Tibial nerve (tissue), 4 donors: ENCODE data around the gene ADAM10.

Experiments
- EP300 ChIP-seq, 2 donors: sonication (generic); formaldehyde crosslinking; IDR thresholded peaks; one replicate each; pipeline ENCODE4 v1.6.1; 2017; ENCODE audit warnings: antibody characterized with exemption in 2 of 2, mild to moderate bottlenecking in 1 of 2
- POLR2A ChIP-seq, 2 donors: fragments of 450-650 bp; IDR thresholded peaks; one replicate each; pipeline ENCODE4 v1.6.1; 2017; ENCODE audit warnings: antibody characterized with exemption in 2 of 2, mild to moderate bottlenecking in 2 of 2, moderate library complexity in 2 of 2
- TF ChIP-seq, protein P1 (sequence below), 5 experiments: fragments of 200-600 bp in 3 of 5; fragments of 450-650 bp in 2 of 5; sonication (generic) in 3 of 5; IDR thresholded peaks; one replicate each; pipeline ENCODE4 v1.5.1; 2016 to 2019; ENCODE audit warnings: antibody characterized with exemption in 5 of 5, mild to moderate bottlenecking in 3 of 5, moderate library complexity in 2 of 5

DNA sequence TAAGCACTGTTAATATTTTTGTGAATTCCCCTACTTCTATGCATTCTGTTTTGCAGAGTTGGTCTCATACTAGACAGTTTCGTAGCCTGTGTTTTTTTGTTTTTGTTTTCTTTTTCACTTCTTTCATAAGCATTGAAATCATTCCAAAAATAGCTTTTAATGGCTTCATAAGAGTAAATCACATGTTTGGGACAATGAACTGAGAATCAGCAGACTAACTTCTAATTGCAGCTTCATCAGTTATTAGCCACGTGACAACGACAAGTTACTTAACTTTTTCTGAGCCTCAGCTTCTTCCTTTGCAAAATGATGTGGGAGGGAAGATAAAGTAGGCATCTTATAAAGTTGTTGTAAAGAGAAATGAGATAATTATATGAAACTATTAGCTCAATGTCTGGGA lies 193.0 kb downstream of the ADAM10 start:
- TF ChIP-seq, protein P1, sequence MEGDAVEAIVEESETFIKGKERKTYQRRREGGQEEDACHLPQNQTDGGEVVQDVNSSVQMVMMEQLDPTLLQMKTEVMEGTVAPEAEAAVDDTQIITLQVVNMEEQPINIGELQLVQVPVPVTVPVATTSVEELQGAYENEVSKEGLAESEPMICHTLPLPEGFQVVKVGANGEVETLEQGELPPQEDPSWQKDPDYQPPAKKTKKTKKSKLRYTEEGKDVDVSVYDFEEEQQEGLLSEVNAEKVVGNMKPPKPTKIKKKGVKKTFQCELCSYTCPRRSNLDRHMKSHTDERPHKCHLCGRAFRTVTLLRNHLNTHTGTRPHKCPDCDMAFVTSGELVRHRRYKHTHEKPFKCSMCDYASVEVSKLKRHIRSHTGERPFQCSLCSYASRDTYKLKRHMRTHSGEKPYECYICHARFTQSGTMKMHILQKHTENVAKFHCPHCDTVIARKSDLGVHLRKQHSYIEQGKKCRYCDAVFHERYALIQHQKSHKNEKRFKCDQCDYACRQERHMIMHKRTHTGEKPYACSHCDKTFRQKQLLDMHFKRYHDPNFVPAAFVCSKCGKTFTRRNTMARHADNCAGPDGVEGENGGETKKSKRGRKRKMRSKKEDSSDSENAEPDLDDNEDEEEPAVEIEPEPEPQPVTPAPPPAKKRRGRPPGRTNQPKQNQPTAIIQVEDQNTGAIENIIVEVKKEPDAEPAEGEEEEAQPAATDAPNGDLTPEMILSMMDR (IDR thresholded peaks at IDR 0.05) = no peak
- TF ChIP-seq EP300 (IDR thresholded peaks at IDR 0.05) = no peak
- TF ChIP-seq POLR2A (IDR thresholded peaks at IDR 0.05) = no peak
